Neutrophil (primary cell): ENCODE measurements around the gene THOC6.

Experiments
- H3K27ac ChIP-seq: fragments of 200-600 bp; sonication (generic); 2 replicates; pipeline ENCODE4 v1.5.1; 2016; ENCODE audit warnings: mild to moderate bottlenecking, moderate library complexity
- H3K27me3 ChIP-seq: fragments of 200-600 bp; sonication (generic); 2 replicates; pipeline ENCODE4 v1.6.0; 2016; ENCODE audit warnings: mild to moderate bottlenecking
- H3K36me3 ChIP-seq: fragments of 200-600 bp; sonication (generic); 2 replicates; pipeline ENCODE4 v1.5.1; 2017
- H3K4me1 ChIP-seq, 2 experiments: fragments of 200-600 bp in 1 of 2; sonication (generic) in 1 of 2; 1 replicate in 1 of 2; 2 replicates in 1 of 2; pipeline versions ENCODE4 v1.5.1 to v1.6.1; 2013 to 2016; ENCODE audit warnings: low read depth in 1 of 2, low read length in 1 of 2, mild to moderate bottlenecking in 1 of 2, moderate library complexity in 1 of 2; ENCODE audit not compliant: control insufficient read depth in 1 of 2, insufficient read depth in 1 of 2
- H3K4me3 ChIP-seq, 2 experiments: fragments of 200-600 bp in 1 of 2; sonication (generic) in 1 of 2; 1 replicate in 1 of 2; 2 replicates in 1 of 2; pipeline ENCODE4 v1.5.1; 2013 to 2016; ENCODE audit warnings: low read depth in 1 of 2, low read length in 1 of 2, mild to moderate bottlenecking in 1 of 2, moderate library complexity in 1 of 2
- H3K9me3 ChIP-seq: fragments of 200-600 bp; sonication (generic); 2 replicates; pipeline ENCODE4 v1.5.1; 2016
- CTCF ChIP-seq: fragments of 200-600 bp; sonication (generic); IDR thresholded peaks from 2 replicates; pipeline ENCODE4 v1.5.1; 2016; ENCODE audit warnings: antibody characterized with exemption

Gene THOC6

GRCh38 chr16:3022208-3022683 is 1.6 kb upstream of the THOC6 start:
- no peak for TF ChIP-seq CTCF
- Histone ChIP-seq H3K4me3 (peak overlapping the region; percentile 83 to 95), H3K36me3 (peaks cover 14% of the 10 kb centered on the region), H3K4me1 (peaks cover 52 to 69% of the 10 kb centered on the region in 2 experiments), H3K27me3 (peaks cover 22% of the 10 kb centered on the region), H3K9me3 (no peaks in the 10 kb centered on the region), H3K27ac (peak overlapping the region; percentile 90)

GRCh38 chr16:3022684-3023414 is 986 bp upstream of the THOC6 start:
- Histone ChIP-seq H3K9me3 (no peaks in the 10 kb centered on the region), H3K36me3 (peaks cover 14% of the 10 kb centered on the region), H3K4me1 (peaks cover 55 to 70% of the 10 kb centered on the region in 2 experiments), H3K4me3 (peak overlapping the region in 1 of 2 experiments; percentile 95), H3K27ac (peak overlapping the region; percentile 90), H3K27me3 (peaks cover 16% of the 10 kb centered on the region)
- TF ChIP-seq CTCF = no peak

GRCh38 chr16:3023415-3023668 is 493 bp upstream of the THOC6 start:
- TF ChIP-seq CTCF = no peak
- H3K27me3 ChIP-seq = peaks cover 13% of the 10 kb centered on the region
- peak overlapping the region; percentile 74 to 95 for H3K4me3 ChIP-seq
- H3K4me1 ChIP-seq = peaks cover 54 to 70% of the 10 kb centered on the region in 2 experiments
- H3K9me3 ChIP-seq = no peaks in the 10 kb centered on the region
- H3K36me3 ChIP-seq = peaks cover 14% of the 10 kb centered on the region
- peak overlapping the region; percentile 90 for H3K27ac ChIP-seq

- H3K9me3 ChIP-seq = no peaks in the 10 kb centered on the region
- H3K27ac ChIP-seq = no peak overlapping the region
- H3K36me3 ChIP-seq = peaks cover 14% of the 10 kb centered on the region
- H3K4me3 ChIP-seq = no peak overlapping the region
- TF ChIP-seq CTCF = no peak
- H3K4me1 ChIP-seq = peaks cover 61 to 70% of the 10 kb centered on the region in 2 experiments
- H3K27me3 ChIP-seq = peaks cover 21% of the 10 kb centered on the region
Measured at GRCh38 chr16:3025032-3026002, 1.5 kb downstream of the THOC6 start.

- H3K4me3 ChIP-seq = no peak overlapping the region
- peaks cover 58 to 73% of the 10 kb centered on the region in 2 experiments for H3K4me1 ChIP-seq
- peaks cover 14% of the 10 kb centered on the region for H3K36me3 ChIP-seq
- no peak for TF ChIP-seq CTCF
- H3K27me3 ChIP-seq = peaks cover 28% of the 10 kb centered on the region
- H3K9me3 ChIP-seq = no peaks in the 10 kb centered on the region
- no peak overlapping the region for H3K27ac ChIP-seq
Measured at GRCh38 chr16:3026003-3026378, 2.2 kb downstream of the THOC6 start.
